ENCODE data around the gene ASMTL. TPM values are rescaled to one million over a fixed set of nuclear protein-coding genes. Genes with fewer than 3 reads are reported as not detected.

Gene ASMTL
- total RNA-seq, 1 donor from 2014 or later: 33.1 TPM

Other genes starting within 250 kb of the ASMTL start
- not detected for gene CRLF2, start 240.3 kb downstream of the ASMTL start, total RNA-seq
- gene CSF2RA, start 184.1 kb downstream of the ASMTL start, total RNA-seq: 3.6 TPM
- 8.1 TPM for gene IL3RA, start 116.1 kb downstream of the ASMTL start, total RNA-seq
- 145 TPM for gene SLC25A6, start 60.8 kb downstream of the ASMTL start, total RNA-seq
- gene P2RY8, start 84.3 kb upstream of the ASMTL start, total RNA-seq: 1.9 TPM
- 13.8 TPM for gene AKAP17A, start 138.7 kb upstream of the ASMTL start, total RNA-seq
- not detected for gene ASMT, start 162.2 kb upstream of the ASMTL start, total RNA-seq

All from Right ventricle myocardium inferior (tissue), 1 donor.